ENCODE results near the gene PTOV1.

DNA sequence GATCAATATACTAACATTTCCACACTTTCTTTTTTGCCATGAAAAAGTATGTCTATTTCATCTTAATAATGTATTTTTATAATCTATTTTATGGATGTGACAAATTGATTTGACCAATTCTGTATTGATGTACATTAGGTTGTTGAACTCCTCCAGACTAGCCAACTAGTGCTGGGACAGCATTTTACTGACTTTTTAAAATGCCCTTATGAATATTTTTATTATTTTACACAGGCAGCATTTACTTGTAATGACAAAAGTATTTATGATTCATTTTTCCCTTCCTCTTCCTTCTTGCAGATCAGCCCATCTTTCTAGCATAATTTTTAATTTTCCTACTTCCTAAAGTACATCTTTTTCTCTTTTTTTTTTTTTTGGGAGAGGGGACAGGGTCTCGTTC, 36.9 kb upstream of the PTOV1 start:
- TF ChIP-seq, protein P1, sequence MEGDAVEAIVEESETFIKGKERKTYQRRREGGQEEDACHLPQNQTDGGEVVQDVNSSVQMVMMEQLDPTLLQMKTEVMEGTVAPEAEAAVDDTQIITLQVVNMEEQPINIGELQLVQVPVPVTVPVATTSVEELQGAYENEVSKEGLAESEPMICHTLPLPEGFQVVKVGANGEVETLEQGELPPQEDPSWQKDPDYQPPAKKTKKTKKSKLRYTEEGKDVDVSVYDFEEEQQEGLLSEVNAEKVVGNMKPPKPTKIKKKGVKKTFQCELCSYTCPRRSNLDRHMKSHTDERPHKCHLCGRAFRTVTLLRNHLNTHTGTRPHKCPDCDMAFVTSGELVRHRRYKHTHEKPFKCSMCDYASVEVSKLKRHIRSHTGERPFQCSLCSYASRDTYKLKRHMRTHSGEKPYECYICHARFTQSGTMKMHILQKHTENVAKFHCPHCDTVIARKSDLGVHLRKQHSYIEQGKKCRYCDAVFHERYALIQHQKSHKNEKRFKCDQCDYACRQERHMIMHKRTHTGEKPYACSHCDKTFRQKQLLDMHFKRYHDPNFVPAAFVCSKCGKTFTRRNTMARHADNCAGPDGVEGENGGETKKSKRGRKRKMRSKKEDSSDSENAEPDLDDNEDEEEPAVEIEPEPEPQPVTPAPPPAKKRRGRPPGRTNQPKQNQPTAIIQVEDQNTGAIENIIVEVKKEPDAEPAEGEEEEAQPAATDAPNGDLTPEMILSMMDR (IDR thresholded peaks at IDR 0.05): no peak
- TF ChIP-seq POLR2A (IDR thresholded peaks at IDR 0.05): no peak

Data from testis (tissue), 2 donors.